HepG2 (cell line): ENCODE measurements around the gene CAMTA2. TPM values are rescaled to one million over a fixed set of nuclear protein-coding genes. Genes with fewer than 3 reads are reported as not detected.
A peak's percentile ranks its signal among the peaks of the same experiment; 100 is the strongest.

ENCODE experiments used
- ATAC-seq: fragments of 200-7000 bp; cut with Tn5 transposase; 3 replicates; pipeline ENCODE4 v1.9.1; 2020; ENCODE audit warnings: mild to moderate bottlenecking, moderate library complexity
- BruUV-seq: library from RNA; stranded (reverse); fragments of 400-500 nt; replicated peaks from 2 replicates; lab custom pipeline; 2021; lab: Mats Ljungman, UMichigan
- CTCF ChIA-PET: fragments of 300-600 bp; formaldehyde crosslinking; extraction: SDS; loops from one replicate; lab custom pipeline; 2021; ENCODE audit warnings: low total read pairs, inconsistent platforms, low intra/inter-chr PET ratio; lab: Yijun Ruan, JAX
- POLR2A ChIA-PET: fragments of 350-600 bp; sonication (Branson Sonifier 250); formaldehyde crosslinking; loops from one replicate; lab custom pipeline; 2020; ENCODE audit warnings: antibody characterized with exemption, inconsistent platforms; lab: Yijun Ruan, JAX
- DNase-seq: peaks from one replicate; pipeline ENCODE4 v3.0.0-alpha.2; 2015; ENCODE audit warnings: low spot score
- FAIRE-seq: peaks from 3 replicates; lab custom pipeline; 2011; peaks lifted over from hg19 to GRCh38; lab: Jason Lieb, UNC
- H2AFZ ChIP-seq: one replicate; pipeline ENCODE4 v1.6.1; 2011; ENCODE audit warnings: low read length, inconsistent platforms
- H3K27ac ChIP-seq: fragments of 300-600 bp; 3 replicates; pipeline ENCODE4 v1.8.0; 2011; ENCODE audit warnings: mixed run types, mild to moderate bottlenecking, mixed read lengths, low read length, inconsistent platforms; ENCODE audit not compliant: insufficient read depth; ENCODE audit errors: extremely low read length
- H3K27me3 ChIP-seq, 2 experiments: fragments of 200-600 bp in 1 of 2; 2 replicates in 1 of 2; 3 replicates in 1 of 2; pipeline versions ENCODE4 v1.6.0 to v1.8.0; 2011; ENCODE audit warnings: low read length in 2 of 2, mild to moderate bottlenecking in 2 of 2, moderate library complexity in 2 of 2, inconsistent platforms in 1 of 2; ENCODE audit not compliant: insufficient read depth in 2 of 2, control insufficient read depth in 1 of 2
- H3K36me3 ChIP-seq, 2 experiments: fragments of 200-600 bp in 1 of 2; replicated peaks in 1 of 2; 2 replicates in 1 of 2; 3 replicates in 1 of 2; pipeline versions ENCODE4 v1.5.1 to v1.8.0; 2011; ENCODE audit warnings: low read length in 2 of 2, inconsistent platforms in 1 of 2; ENCODE audit not compliant: insufficient read depth in 2 of 2, control insufficient read depth in 1 of 2
- H3K4me1 ChIP-seq: 2 replicates; pipeline ENCODE4 v1.5.1; 2012; ENCODE audit warnings: low read length, inconsistent platforms; ENCODE audit not compliant: insufficient read depth
- H3K4me2 ChIP-seq: 2 replicates; pipeline ENCODE4 v1.6.0; 2011; ENCODE audit warnings: low read depth, low read length, inconsistent platforms
- H3K4me3 ChIP-seq, 3 experiments: fragments of 200-600 bp in 1 of 3; sonication (generic), shearing (Covaris generic) in 1 of 3; replicated peaks in 1 of 3; 2 replicates each; pipeline ENCODE4 v1.5.1; 2011 to 2016; ENCODE audit warnings: low read length in 3 of 3, inconsistent platforms in 2 of 3, low read depth in 2 of 3, mild to moderate bottlenecking in 2 of 3, control low read depth in 1 of 3, mixed read lengths in 1 of 3; ENCODE audit not compliant: insufficient read depth in 1 of 3
- H3K79me2 ChIP-seq: one replicate; pipeline ENCODE4 v1.6.1; 2011; ENCODE audit warnings: low read length, inconsistent platforms; ENCODE audit not compliant: insufficient read depth
- H3K9ac ChIP-seq: 2 replicates; pipeline ENCODE4 v1.6.0; 2011; ENCODE audit warnings: mild to moderate bottlenecking, low read depth, low read length, inconsistent platforms; ENCODE audit not compliant: insufficient read depth
- H3K9me3 ChIP-seq: 2 replicates; pipeline ENCODE4 v1.5.1; 2012; ENCODE audit warnings: mild to moderate bottlenecking, low read length
- H4K20me1 ChIP-seq: 2 replicates; pipeline ENCODE4 v1.6.0; 2011; ENCODE audit warnings: inconsistent platforms, mild to moderate bottlenecking, low read length, moderate library complexity; ENCODE audit not compliant: insufficient read depth
- BORCS8-MEF2B ChIP-seq: sonication (generic); formaldehyde crosslinking; IDR thresholded peaks from 2 replicates; pipeline ENCODE4 v1.8.0; 2022; ENCODE audit warnings: mild to moderate bottlenecking, missing genetic modification reagents
- CBFB ChIP-seq: sonication (generic); formaldehyde crosslinking; IDR thresholded peaks from 2 replicates; pipeline ENCODE4 v1.4.0; 2020; ENCODE audit warnings: missing genetic modification reagents
- ETV5 ChIP-seq: IDR thresholded peaks from 2 replicates; pipeline ENCODE4 v1.6.1; 2018; ENCODE audit warnings: missing biosample characterization, missing genetic modification reagents, inconsistent platforms, borderline replicate concordance
- FOSL2 ChIP-seq: sonication (generic); formaldehyde crosslinking; IDR thresholded peaks from 2 replicates; pipeline ENCODE4 v1.4.0; 2020; ENCODE audit warnings: missing genetic modification reagents
- GLI4 ChIP-seq: sonication (generic); formaldehyde crosslinking; IDR thresholded peaks from 2 replicates; pipeline ENCODE4 v1.5.1; 2020; ENCODE audit warnings: missing genetic modification reagents, mild to moderate bottlenecking, moderate library complexity, borderline replicate concordance
- IRF2 ChIP-seq: IDR thresholded peaks from 2 replicates; pipeline ENCODE4 v1.6.1; 2018; ENCODE audit warnings: missing genetic modification reagents, missing compliant biosample characterization
- MED8 ChIP-seq: sonication (generic); formaldehyde crosslinking; IDR thresholded peaks from 2 replicates; pipeline ENCODE4 v1.8.1; 2023; ENCODE audit warnings: mild to moderate bottlenecking, missing genetic modification reagents; ENCODE audit not compliant: insufficient replicate concordance
- NFE2L1 ChIP-seq: sonication (generic); formaldehyde crosslinking; IDR thresholded peaks from 2 replicates; pipeline ENCODE4 v1.4.0; 2020; ENCODE audit warnings: missing genetic modification reagents, mild to moderate bottlenecking, borderline replicate concordance
- RAD21 ChIP-seq: fragments of 450-650 bp; formaldehyde crosslinking; IDR thresholded peaks from 2 replicates; pipeline ENCODE4 v1.5.0; 2020; ENCODE audit warnings: mild to moderate bottlenecking
- SATB2 ChIP-seq: sonication (generic); formaldehyde crosslinking; IDR thresholded peaks from 2 replicates; pipeline ENCODE4 v1.5.0; 2020; ENCODE audit warnings: missing genetic modification reagents
- SIN3A ChIP-seq: IDR thresholded peaks from 2 replicates; pipeline ENCODE4 v1.6.1; 2011; ENCODE audit warnings: low read depth, mild to moderate bottlenecking, control low read depth, low read length, borderline replicate concordance
- SMAD1 ChIP-seq: sonication (generic); formaldehyde crosslinking; IDR thresholded peaks from 2 replicates; pipeline ENCODE4 v1.4.0; 2020; ENCODE audit warnings: missing genetic modification reagents, low read depth, mild to moderate bottlenecking, borderline replicate concordance
- SP4 ChIP-seq: sonication (generic); formaldehyde crosslinking; IDR thresholded peaks from 2 replicates; pipeline ENCODE4 v1.8.1; 2023; ENCODE audit warnings: mild to moderate bottlenecking, missing genetic modification reagents
- TMF1 ChIP-seq: sonication (generic); formaldehyde crosslinking; IDR thresholded peaks from 2 replicates; pipeline ENCODE4 v1.8.1; 2022; ENCODE audit warnings: low read depth, missing genetic modification reagents
- YEATS4 ChIP-seq: sonication (generic); formaldehyde crosslinking; IDR thresholded peaks from 2 replicates; pipeline ENCODE4 v1.4.0; 2020; ENCODE audit warnings: missing genetic modification reagents, borderline replicate concordance
- ZNF142 ChIP-seq: sonication (generic); formaldehyde crosslinking; IDR thresholded peaks from 2 replicates; pipeline ENCODE4 v1.4.0; 2020; ENCODE audit warnings: missing genetic modification reagents
- ZNF44 ChIP-seq: sonication (generic); formaldehyde crosslinking; IDR thresholded peaks from 2 replicates; pipeline ENCODE4 v1.5.1; 2020; ENCODE audit warnings: mild to moderate bottlenecking, missing genetic modification reagents
- ZNF547 ChIP-seq: sonication (generic); formaldehyde crosslinking; IDR thresholded peaks from 2 replicates; pipeline ENCODE4 v1.5.1; 2020; ENCODE audit warnings: mild to moderate bottlenecking, missing genetic modification reagents
- ZNF615 ChIP-seq: sonication (generic); formaldehyde crosslinking; IDR thresholded peaks from 2 replicates; pipeline ENCODE4 v1.5.0; 2020; ENCODE audit warnings: mild to moderate bottlenecking, missing genetic modification reagents, borderline replicate concordance
- WGBS: methylation state at CpG from one replicate; pipeline ENCODE4 v1.1.6; 2017; ENCODE audit warnings: low lambda C conversion rate; 5-methylcytosine and 5-hydroxymethylcytosine counted together
- in situ Hi-C: cut with HindIII; loops from 2 replicates; pipeline ENCODE4 v1.10.0; 2017; ENCODE audit warnings: low pct_unique_long_range_greater_than_20kb; ENCODE audit not compliant: extremely low pct_ligation_motif_present
- intact Hi-C: fragments of 100-400 bp; cut with micrococcal nuclease; formaldehyde crosslinking; loops from one replicate; pipeline ENCODE4 v1.10.0; 2022; ENCODE audit not compliant: unreplicated experiment
- polyA plus RNA-seq, 8 experiments: library from polyadenylated mRNA; depleted of rRNA in 3 of 8; stranded (reverse) in 7 of 8; unstranded in 1 of 8; fragments of >200 nt; fragmentation: Illumina TruSeq in 4 of 8; extraction: Trizol in 4 of 8; gene quantifications; 2 replicates each; pipeline versions ENCODE4 v1.2.1 to v1.2.3, GENCODE V29; 2011 to 2016; ENCODE audit warnings: low read depth in 4 of 8, missing spikeins in 1 of 8, mixed read lengths in 1 of 8; ENCODE audit not compliant: insufficient read depth in 1 of 8
- total RNA-seq, 5 experiments: library from RNA; depleted of rRNA; stranded (reverse); fragments of >200 nt; fragmentation: Illumina TruSeq; extraction: Trizol; gene quantifications; 2 replicates each; pipeline ENCODE4 v1.2.3, GENCODE V29; 2016; ENCODE audit warnings: low read depth in 1 of 5

CAMTA2 gene
- total and polyA plus RNA-seq, 2 of the 13 experiments (the other 11 are each of a cell fraction or from before 2014, with no cell fraction given) = 4.1 to 7.1 TPM

- DNase-seq (peak; percentile 99), FAIRE-seq (peak; percentile 91), ATAC-seq (peak; percentile 91)
- peaks cover 27% of the 10 kb centered on the region for H3K79me2 ChIP-seq
- H4K20me1 ChIP-seq = no peaks in the 10 kb centered on the region
- intact Hi-C loops (loop anchor here (1.0 to 10.0 kb wide), 3 partner anchors 17 to 252 kb away; partner anchors contain the start of gene ARRB2), in situ Hi-C loops (no loop called here)
- ChIA-PET POLR2A (interaction anchor here (0.9 to 10.5 kb wide), 26 partner anchors 9 to 390 kb away, joined by 3 to 273 read pairs (median 6); partner anchors contain the start of genes ARRB2, CAMTA2, ENO3 and INCA1), CTCF (no interaction called here)
- peak overlapping the region; percentile 72 to 88 (median 77) for H3K4me3 ChIP-seq
- peaks cover 31% of the 10 kb centered on the region for H3K4me1 ChIP-seq
- WGBS = 6% methylated on average over 35 of the region's 42 CpGs
- TSS peak; percentile 60 for BruUV-seq
- no peak overlapping the region for H2AFZ ChIP-seq
- H3K27ac ChIP-seq = peak overlapping the region; percentile 92
- no peaks in the 10 kb centered on the region for H3K9me3 ChIP-seq
- H3K4me2 ChIP-seq = peak overlapping the region; percentile 94
- peaks cover 0 to 13% of the 10 kb centered on the region in 2 experiments; a peak in 2 of 5 replicates for H3K36me3 ChIP-seq
- H3K27me3 ChIP-seq = no peaks in the 10 kb centered on the region; a peak in 1 of 5 replicates
- peak overlapping the region; percentile 91 for H3K9ac ChIP-seq
- TF ChIP-seq ZNF44 (CRISPR knock-in tag) (no peak), ZNF615 (CRISPR knock-in tag) (0 out of 2 replicates have a peak, but pooled peaks have one; percentile 56), ETV5 (CRISPR knock-in tag) (no peak), MED8 (no peak), SATB2 (CRISPR knock-in tag) (peak; percentile 38; the same call in 1 of the 2 replicates), RAD21 (CRISPR knock-in tag) (no peak), CBFB (no peak), SIN3A (no peak), FOSL2 (CRISPR knock-in tag) (peak; percentile 19; the same call in 1 of the 2 replicates), YEATS4 (no peak), ZNF142 (CRISPR knock-in tag) (peak; percentile 10; the same call in 1 of the 2 replicates), NFE2L1 (CRISPR knock-in tag) (0 out of 2 replicates have a peak, but pooled peaks have one; percentile 17), TMF1 (CRISPR knock-in tag) (no peak), GLI4 (no peak), SMAD1 (CRISPR knock-in tag) (peak; percentile 84; the same call in 1 of the 2 replicates), BORCS8-MEF2B (CRISPR knock-in tag) (peak; percentile 73), IRF2 (CRISPR knock-in tag) (no peak), SP4 (CRISPR knock-in tag) (peak; percentile 68; the same call in 1 of the 2 replicates), ZNF547 (CRISPR knock-in tag) (peak; percentile 70)
Observed at GRCh38 chr17:4966844-4967538, 20.5 kb downstream of the CAMTA2 start.
